HG03342 (cell line): ENCODE data around the gene SIX5.
A peak's percentile ranks its signal among the peaks of the same experiment; 100 is the strongest.
"Not testable (repeated sequence)": the region's sequence is repeated elsewhere in the genome, so short reads cannot be mapped to it uniquely, and the experiment has no call there.

Experiments used
- ATAC-seq: cut with Tn5 transposase; IDR thresholded peaks from one replicate; pipeline ENCODE4 v1.9.1; 2021; ENCODE audit warnings: mild to moderate bottlenecking, moderate library complexity; ENCODE audit not compliant: unreplicated experiment

Gene SIX5

GRCh38 chr19:45768984-45769782, at the start of gene SIX5:
SIX5 (minus strand) TSS chr19:45769252; CDS start chr19:45768844, 408 bp downstream.
- peak; percentile 51 for ATAC-seq

GRCh38 chr19:45817725-45818301, 48.8 kb upstream of the SIX5 start:
- ATAC-seq: peak; percentile 9

GRCh38 chr19:45817010-45817724, 48.1 kb upstream of the SIX5 start:
- ATAC-seq: peak; percentile 75

- ATAC-seq: no peak
Measured at GRCh38 chr19:45816236-45817009, 47.4 kb upstream of the SIX5 start.

- ATAC-seq: no peak
Measured at GRCh38 chr19:45815481-45816216, 46.6 kb upstream of the SIX5 start.

GRCh38 chr19:45814851-45815480, 45.9 kb upstream of the SIX5 start, which contains the start of gene RSPH6A:
RSPH6A (minus strand) TSS chr19:45815308; CDS start chr19:45815176, 132 bp downstream.
- ATAC-seq: no peak

GRCh38 chr19:45814166-45814780, 45.2 kb upstream of the SIX5 start:
- no peak for ATAC-seq

- ATAC-seq: no peak
Measured at GRCh38 chr19:45812297-45812696, 43.2 kb upstream of the SIX5 start.

- ATAC-seq: no peak
Measured at GRCh38 chr19:45809643-45810159, 40.6 kb upstream of the SIX5 start.

- ATAC-seq: no peak
Measured at GRCh38 chr19:45805719-45806118, 36.7 kb upstream of the SIX5 start.

GRCh38 chr19:45804959-45805230, 35.8 kb upstream of the SIX5 start:
- ATAC-seq: no peak

GRCh38 chr19:45804140-45804958, 35.3 kb upstream of the SIX5 start:
- no peak for ATAC-seq

- ATAC-seq: no peak
Measured at GRCh38 chr19:45801603-45802175, 32.6 kb upstream of the SIX5 start.

GRCh38 chr19:45800070-45800553, 31.1 kb upstream of the SIX5 start:
- no peak for ATAC-seq

- not testable (repeated sequence) for ATAC-seq
Measured at GRCh38 chr19:45799541-45799940, 30.5 kb upstream of the SIX5 start.

- ATAC-seq: no peak
Measured at GRCh38 chr19:45798995-45799517, 30.0 kb upstream of the SIX5 start.

- no peak for ATAC-seq
Measured at GRCh38 chr19:45794627-45795026, 25.6 kb upstream of the SIX5 start.

GRCh38 chr19:45793876-45794275, 24.8 kb upstream of the SIX5 start:
- no peak for ATAC-seq
